Nucleus accumbens (tissue), 56 donors: ENCODE measurements around the gene NOP16.
"Not testable (repeated sequence)": the region's sequence is repeated elsewhere in the genome, so short reads cannot be mapped to it uniquely, and the experiment has no call there.

ENCODE experiments used
- DNase-seq, 56 donors: peaks; one replicate each; lab custom pipeline; 2025; lab: John Stamatoyannopoulos, UW

NOP16 gene

GRCh38 chr5:176410486-176411180 is 22.2 kb upstream of the NOP16 start:
- DNase-seq: no peak

- no peak for DNase-seq
These were observed 21.4 kb upstream of the NOP16 start for GRCh38 chr5:176409765-176410164.

- no peak for DNase-seq
These were observed 20.2 kb upstream of the NOP16 start for GRCh38 chr5:176408590-176408989.

GRCh38 chr5:176408252-176408573 is 19.8 kb upstream of the NOP16 start:
- DNase-seq: not testable (repeated sequence)

GRCh38 chr5:176407456-176408251 is 19.3 kb upstream of the NOP16 start:
- no peak for DNase-seq

GRCh38 chr5:176406436-176407052 is 18.1 kb upstream of the NOP16 start:
- no peak for DNase-seq

DNA sequence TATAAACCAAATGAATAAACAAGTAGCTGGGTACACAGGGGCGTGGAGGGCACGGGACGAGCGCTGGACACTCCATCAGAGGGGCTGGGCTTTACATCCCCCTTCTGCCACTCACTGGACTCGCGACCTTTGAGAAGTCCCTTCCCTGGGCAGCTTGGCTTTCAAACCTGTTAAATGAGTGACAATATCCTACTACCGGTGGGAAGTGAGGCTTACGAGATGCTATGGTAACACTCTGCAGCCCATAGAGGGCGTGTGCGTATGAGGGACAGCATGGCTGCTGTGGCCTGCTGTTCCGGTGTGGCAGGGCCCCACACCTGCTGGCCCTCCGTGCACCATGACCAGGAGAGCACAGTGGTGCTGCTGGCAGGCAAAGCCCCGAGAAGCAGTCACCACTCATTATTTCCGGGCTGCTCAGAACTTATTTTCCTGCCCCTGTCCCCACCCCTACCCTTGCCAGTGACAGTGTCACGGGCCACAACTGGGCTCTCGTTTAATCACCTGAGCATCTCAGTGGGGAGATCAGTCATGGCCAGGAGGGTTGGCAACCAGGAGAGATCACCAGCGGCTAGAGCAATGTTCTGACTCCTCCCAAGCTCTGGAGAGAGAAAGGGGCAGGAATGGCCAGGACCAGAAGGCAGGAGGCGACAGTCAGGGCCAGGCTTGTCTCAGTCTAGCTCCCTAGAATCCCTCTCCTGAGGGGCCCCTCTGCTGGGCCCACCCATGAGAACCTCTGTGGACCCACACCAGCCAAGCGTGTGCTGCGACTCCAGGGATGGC is 17.4 kb upstream of the NOP16 start:
- DNase-seq: no peak

DNA sequence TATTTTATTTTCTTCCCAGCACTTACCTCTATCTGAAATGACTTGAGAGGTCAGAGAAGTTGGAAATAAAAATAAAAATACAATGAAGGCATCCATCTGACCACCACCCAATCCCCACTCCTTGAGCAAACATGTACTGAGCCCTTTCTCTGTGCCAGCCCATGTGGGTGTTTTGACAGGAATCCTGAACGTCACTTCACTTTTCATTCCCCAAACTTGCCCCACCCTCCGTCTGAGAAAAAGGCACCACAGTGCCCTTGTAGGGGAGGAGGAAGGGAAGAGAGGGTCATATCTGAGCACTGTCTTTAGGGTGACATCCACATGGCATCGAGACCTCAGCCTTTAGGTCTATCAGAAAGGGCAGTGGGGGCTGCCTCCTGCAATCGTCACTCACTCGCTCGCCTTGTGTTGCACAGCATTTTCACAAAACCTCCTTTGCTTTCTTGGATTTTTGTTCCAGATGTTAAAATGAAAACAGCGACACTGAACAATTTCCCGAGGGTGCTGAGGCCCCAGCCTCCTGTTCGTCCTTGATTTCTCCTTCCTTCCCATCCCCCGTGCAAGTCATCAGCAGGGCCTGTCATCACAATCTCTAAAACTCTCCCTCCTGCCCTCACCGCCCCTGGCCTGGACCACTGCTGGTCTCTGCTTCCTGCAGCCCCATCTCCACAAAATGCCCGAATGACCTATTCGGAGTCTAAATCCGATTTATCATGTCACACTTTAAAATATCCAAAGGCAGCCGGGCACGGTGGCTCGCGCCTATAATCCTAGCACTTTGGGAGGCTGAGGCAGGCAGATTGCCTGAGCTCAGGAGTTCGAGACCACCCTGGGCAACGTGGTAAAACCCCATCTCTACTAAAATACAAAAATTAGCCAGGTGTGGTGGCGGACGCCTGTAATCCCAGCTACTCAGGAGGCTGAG is 13.1 kb upstream of the NOP16 start:
- no peak for DNase-seq

DNA sequence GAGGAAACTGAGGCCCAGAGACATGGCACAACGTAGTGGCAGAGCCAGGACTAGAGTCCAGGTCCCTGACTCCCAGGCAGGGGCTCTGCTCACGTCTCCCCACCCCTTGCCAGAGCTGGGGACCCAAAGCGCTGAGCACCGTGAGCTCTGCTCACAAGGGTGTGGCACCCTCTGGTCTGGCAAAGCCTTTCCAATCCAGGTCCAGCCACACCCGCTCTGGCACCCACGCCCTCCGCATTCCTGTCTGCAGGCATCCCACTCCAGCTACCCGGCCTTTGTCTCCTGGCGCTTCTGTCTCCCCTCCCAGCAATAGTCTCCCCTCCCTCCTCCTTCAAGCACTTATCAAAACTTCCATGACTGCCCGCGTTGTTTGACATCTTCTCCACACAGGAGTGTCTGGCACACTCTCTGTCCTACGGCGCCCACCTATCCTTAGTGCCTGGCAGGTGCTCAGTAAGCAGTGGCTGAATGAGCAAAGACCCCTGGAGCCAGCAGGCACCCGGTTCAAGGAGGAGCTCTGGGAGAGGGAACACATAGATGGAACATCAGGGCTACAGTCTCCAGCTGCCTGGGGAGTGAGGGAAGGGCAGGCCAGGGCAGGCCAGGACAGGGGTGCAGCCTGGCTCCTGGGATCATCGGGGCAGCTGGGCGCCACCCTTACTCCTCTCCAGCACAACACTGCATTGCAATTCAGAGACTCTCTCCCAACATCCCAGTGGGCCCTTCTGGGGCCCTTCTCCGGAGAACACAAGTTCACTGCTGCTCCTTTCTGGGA is 12.2 kb upstream of the NOP16 start:
- no peak for DNase-seq

- DNase-seq: no peak
These were observed 9.5 kb upstream of the NOP16 start for GRCh38 chr5:176397736-176398420.

GRCh38 chr5:176396330-176396729 is 7.9 kb upstream of the NOP16 start:
- no peak for DNase-seq

GRCh38 chr5:176394881-176395675 is 6.7 kb upstream of the NOP16 start:
- DNase-seq: no peak

- no peak for DNase-seq
These were observed 5.7 kb upstream of the NOP16 start for GRCh38 chr5:176394096-176394495.

- no peak for DNase-seq
These were observed 4.1 kb upstream of the NOP16 start for GRCh38 chr5:176392526-176392925.

GRCh38 chr5:176391999-176392398 is 3.6 kb upstream of the NOP16 start:
- DNase-seq: no peak

- no peak for DNase-seq
These were observed 3.1 kb upstream of the NOP16 start for GRCh38 chr5:176391479-176391878.
